ENCODE measurements around the gene CDH23. TPM values are rescaled to one million over a fixed set of nuclear protein-coding genes. Genes with fewer than 3 reads are reported as not detected.
A peak's percentile ranks its signal among the peaks of the same experiment; 100 is the strongest.

CDH23 gene
- total RNA-seq, 1 experiment from 2014 or later, result 0.07 TPM

- intact Hi-C loops (cut with micrococcal nuclease; ENCODE audit: unreplicated experiment), result no loop called here
- CTCF ChIA-PET, result interaction anchor here (0.6 kb wide), 2 partner anchors 8 to 1465 kb away, joined by 3 to 12 read pairs; no protein-coding TSS in a partner anchor
- H3K4me3 Mint-ChIP-seq (ENCODE audit: low read depth, unreplicated experiment), result no peak overlapping the region
- no peaks in the 10 kb centered on the region for H3K36me3 Mint-ChIP-seq (ENCODE audit: insufficient read depth, unreplicated experiment)
- TF ChIP-seq CTCF (IDR thresholded peaks at IDR 0.05; ENCODE audit: unreplicated experiment), result no peak
- no TSS peak for BruUV-seq (replicated peaks)
- H3K4me1 Mint-ChIP-seq (ENCODE audit: low read depth, unreplicated experiment), result peaks cover 11% of the 10 kb centered on the region
- no peak for DNase-seq
- no peaks in the 10 kb centered on the region for H3K9me3 Mint-ChIP-seq (ENCODE audit: low read depth, unreplicated experiment)
- no peak overlapping the region for H3K27ac Mint-ChIP-seq (ENCODE audit: unreplicated experiment)
- peaks cover 27% of the 10 kb centered on the region for H3K27me3 Mint-ChIP-seq (ENCODE audit: unreplicated experiment)
Measured at GRCh38 chr10:71603754-71604153, 207.0 kb downstream of the CDH23 start.

GRCh38 chr10:71604324-71605018 lies 207.8 kb downstream of the CDH23 start:
- H3K9me3 Mint-ChIP-seq (ENCODE audit: low read depth, unreplicated experiment), result no peaks in the 10 kb centered on the region
- no TSS peak for BruUV-seq (replicated peaks)
- no peak overlapping the region for H3K27ac Mint-ChIP-seq (ENCODE audit: unreplicated experiment)
- DNase-seq, result peak; percentile 45
- H3K36me3 Mint-ChIP-seq (ENCODE audit: insufficient read depth, unreplicated experiment), result no peaks in the 10 kb centered on the region
- no peak overlapping the region for H3K4me3 Mint-ChIP-seq (ENCODE audit: low read depth, unreplicated experiment)
- peaks cover 32% of the 10 kb centered on the region for H3K27me3 Mint-ChIP-seq (ENCODE audit: unreplicated experiment)
- H3K4me1 Mint-ChIP-seq (ENCODE audit: low read depth, unreplicated experiment), result peaks cover 11% of the 10 kb centered on the region
- CTCF ChIA-PET, result interaction anchor here (0.6 kb wide), 3 partner anchors 8 to 1466 kb away, joined by 3 to 12 read pairs (median 4); no protein-coding TSS in a partner anchor
- TF ChIP-seq CTCF (IDR thresholded peaks at IDR 0.05; ENCODE audit: unreplicated experiment), result no peak
- intact Hi-C loops (cut with micrococcal nuclease; ENCODE audit: unreplicated experiment), result no loop called here

GRCh38 chr10:71605263-71605962 lies 208.7 kb downstream of the CDH23 start:
- no peak for DNase-seq
- CTCF ChIA-PET, result no interaction called here
- Mint-ChIP-seq H3K9me3 (ENCODE audit: low read depth, unreplicated experiment) (no peaks in the 10 kb centered on the region), H3K27me3 (ENCODE audit: unreplicated experiment) (peaks cover 33% of the 10 kb centered on the region), H3K36me3 (ENCODE audit: insufficient read depth, unreplicated experiment) (no peaks in the 10 kb centered on the region), H3K4me3 (ENCODE audit: low read depth, unreplicated experiment) (no peak overlapping the region), H3K4me1 (ENCODE audit: low read depth, unreplicated experiment) (peaks cover 11% of the 10 kb centered on the region), H3K27ac (ENCODE audit: unreplicated experiment) (no peak overlapping the region)
- BruUV-seq (replicated peaks), result no TSS peak
- intact Hi-C loops (cut with micrococcal nuclease; ENCODE audit: unreplicated experiment), result no loop called here
- TF ChIP-seq CTCF (IDR thresholded peaks at IDR 0.05; ENCODE audit: unreplicated experiment), result no peak

- Mint-ChIP-seq H3K27me3 (ENCODE audit: unreplicated experiment) (peaks cover 44% of the 10 kb centered on the region), H3K27ac (ENCODE audit: unreplicated experiment) (no peak overlapping the region), H3K9me3 (ENCODE audit: low read depth, unreplicated experiment) (no peaks in the 10 kb centered on the region), H3K36me3 (ENCODE audit: insufficient read depth, unreplicated experiment) (no peaks in the 10 kb centered on the region), H3K4me3 (ENCODE audit: low read depth, unreplicated experiment) (no peak overlapping the region), H3K4me1 (ENCODE audit: low read depth, unreplicated experiment) (peaks cover 11% of the 10 kb centered on the region)
- DNase-seq, result no peak
- TF ChIP-seq CTCF (IDR thresholded peaks at IDR 0.05; ENCODE audit: unreplicated experiment), result no peak
- CTCF ChIA-PET, result no interaction called here
- intact Hi-C loops (cut with micrococcal nuclease; ENCODE audit: unreplicated experiment), result no loop called here
- no TSS peak for BruUV-seq (replicated peaks)
Measured at GRCh38 chr10:71606257-71607081, 209.7 kb downstream of the CDH23 start.
